ENCODE results near the gene HAO1.
"Not testable (repeated sequence)": the region's sequence is repeated elsewhere in the genome, so short reads cannot be mapped to it uniquely, and the experiment has no call there.

The HAO1 gene

DNA sequence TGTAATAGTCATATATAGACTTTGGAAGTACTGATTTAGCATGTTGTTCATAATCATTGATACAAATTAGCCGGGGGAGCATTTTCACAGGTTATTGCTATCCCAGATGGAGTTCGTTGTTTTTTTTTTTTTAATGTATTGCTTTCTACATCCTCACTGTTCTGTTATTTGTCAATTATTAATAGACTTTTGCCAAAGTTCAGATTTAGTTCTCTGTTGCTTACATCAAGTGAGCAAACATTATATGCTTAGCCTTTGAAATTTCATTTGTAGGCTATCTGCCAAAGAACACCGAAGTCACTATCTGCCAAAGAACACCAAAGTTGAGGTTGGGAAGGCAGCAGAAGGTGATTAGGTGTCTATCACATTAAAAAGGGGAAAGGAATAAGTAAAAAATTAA lies at the start of gene HAO1:
HAO1 (minus strand) TSS at position 118 of the 400 bp plus-strand sequence; CDS start at position 82, 36 bp downstream.
- DNase-seq, result no peak

- no peak for DNase-seq
Measured at GRCh38 chr20:7989379-7989778, 49.1 kb upstream of the HAO1 start.

- DNase-seq, result no peak
Measured at GRCh38 chr20:7985916-7986315, 45.7 kb upstream of the HAO1 start.

DNA sequence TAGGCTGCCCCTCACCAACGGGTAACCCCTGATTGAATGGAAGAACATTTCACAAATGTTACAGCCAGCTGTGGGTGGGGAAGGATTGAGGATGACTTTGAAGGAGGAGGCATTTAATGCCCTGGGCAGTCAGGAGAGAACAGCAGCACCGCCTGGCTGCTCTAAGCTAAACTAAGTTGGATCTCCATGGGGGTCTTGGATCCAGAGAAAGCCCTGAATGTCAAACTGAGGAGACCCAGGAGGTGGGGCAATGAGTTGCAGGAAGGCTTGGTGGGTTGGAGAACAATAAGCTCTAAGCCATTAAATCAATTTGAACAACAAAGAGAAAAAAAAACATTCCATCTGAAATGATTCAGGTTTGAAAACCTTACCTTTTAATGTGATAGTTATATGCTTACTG lies 43.9 kb upstream of the HAO1 start:
- DNase-seq, result no peak

- no peak for DNase-seq
Measured at GRCh38 chr20:7981374-7981773, 41.1 kb upstream of the HAO1 start.

DNA sequence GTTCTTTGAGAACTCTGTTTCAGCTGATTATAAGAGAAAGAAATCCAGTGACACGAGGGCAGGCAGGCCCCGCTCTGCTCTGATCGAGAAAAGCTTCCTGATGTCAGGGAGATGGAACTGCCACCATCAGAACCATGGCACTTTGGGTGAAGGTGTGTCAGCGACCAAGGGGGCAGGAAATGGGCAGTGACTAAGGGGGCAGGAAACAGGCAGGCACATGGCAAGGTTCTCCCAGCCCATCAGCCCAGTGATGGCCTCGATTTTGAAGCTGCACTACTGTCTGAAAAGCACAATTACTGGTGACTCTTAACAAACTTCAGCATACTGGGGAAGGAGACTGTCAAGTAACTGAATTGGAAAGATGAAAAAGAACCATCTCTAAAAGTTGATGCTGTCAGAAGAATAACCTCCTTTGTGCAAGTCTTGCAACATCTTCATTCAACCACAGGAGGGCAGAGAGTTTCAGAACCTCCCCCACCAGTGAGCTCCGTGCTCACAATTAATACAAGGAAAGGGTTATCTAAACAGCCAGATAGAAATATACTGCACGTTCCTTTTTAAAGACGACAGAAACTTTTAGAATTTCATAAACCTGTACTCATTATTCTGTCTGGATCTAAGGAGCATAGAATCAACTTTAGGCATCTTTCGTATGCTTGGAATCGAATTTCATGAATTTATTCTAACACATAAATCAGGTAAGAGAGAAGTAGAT lies 40.2 kb upstream of the HAO1 start:
- no peak for DNase-seq

DNA sequence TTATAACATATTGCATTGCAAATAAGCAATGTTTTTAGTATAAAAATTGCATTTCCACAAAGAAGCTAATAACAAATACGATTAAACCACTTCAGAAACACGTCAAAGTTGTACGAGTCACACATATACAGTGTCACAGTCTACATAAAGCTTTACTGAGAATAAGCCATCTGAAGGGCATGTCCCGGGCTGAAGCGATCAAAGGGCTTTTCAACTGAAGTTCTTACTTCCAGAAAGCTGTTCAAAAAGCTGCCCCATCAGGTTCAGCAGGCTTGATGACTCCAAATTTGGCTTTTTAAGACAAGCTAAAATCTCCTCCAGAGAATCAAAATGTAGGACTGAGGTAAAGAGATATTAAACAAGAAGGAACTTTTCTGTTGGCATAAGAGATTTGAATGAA lies 37.5 kb upstream of the HAO1 start:
- no peak for DNase-seq

- no peak for DNase-seq
Measured at GRCh38 chr20:7975851-7976414, 35.7 kb upstream of the HAO1 start.

DNA sequence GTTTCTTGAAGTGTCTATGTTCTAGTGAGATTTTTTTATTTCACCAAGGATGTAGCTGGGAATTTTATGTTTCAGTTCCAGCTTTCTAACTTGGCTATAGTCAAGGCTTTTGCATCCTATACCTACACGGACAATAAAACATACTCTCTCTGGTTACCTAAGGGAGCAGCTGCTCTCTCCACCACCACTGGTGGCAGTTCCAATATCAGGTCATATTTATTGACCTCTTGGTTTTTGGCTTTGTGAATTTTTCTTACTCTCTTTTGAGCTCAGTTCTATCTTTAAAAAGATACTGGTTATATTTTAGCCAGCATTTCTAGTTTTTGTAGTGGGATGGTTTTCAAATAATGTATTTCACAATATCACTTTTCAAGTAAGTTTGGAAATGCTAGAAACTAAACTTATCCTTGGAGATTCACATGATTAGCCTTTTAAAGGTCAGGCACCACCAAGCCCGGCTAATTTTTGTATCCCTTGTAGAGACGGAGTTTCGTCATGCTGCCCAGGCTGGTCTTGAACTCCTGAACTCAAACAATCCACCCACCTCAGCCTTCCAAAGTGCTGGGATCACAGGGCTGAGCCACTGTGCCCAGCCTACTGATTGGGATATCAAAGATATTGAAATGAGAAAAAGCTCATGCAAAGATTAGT lies 34.7 kb upstream of the HAO1 start:
- DNase-seq, result no peak

DNA sequence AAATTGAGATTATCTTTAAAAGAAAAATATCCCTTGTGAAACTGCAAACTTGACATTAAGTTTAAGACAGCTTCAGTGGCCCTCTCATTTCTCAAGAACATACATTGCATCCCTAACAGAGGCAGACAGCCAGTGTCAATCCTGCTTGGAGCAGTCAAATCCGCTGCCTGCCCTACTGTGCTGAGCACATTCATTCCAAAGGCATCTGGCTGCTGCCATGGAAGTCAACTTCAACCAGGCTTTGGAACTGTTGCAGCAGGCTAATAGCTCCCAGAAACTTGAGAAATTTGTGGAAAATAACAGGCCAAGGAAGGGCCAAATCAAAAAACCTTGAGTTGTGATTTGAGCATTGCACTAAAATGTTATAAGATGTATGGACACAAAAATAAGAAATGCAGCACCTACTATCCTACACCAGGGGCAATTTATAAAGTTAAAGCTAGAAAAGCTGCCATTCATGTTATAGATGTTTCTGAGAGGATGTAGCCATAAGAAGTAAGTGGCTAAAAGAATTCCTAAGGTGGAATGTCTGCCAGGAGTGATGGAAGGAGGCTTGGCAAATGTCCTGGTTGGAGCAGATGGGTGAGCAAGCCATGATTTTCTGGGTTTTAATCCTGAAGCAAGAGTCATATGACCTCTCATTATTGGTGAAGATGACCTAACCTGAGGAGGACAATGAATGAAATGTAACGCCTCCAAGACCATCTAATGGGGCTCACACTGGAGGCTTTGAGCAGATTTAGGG lies 31.4 kb upstream of the HAO1 start:
- DNase-seq, result no peak

DNA sequence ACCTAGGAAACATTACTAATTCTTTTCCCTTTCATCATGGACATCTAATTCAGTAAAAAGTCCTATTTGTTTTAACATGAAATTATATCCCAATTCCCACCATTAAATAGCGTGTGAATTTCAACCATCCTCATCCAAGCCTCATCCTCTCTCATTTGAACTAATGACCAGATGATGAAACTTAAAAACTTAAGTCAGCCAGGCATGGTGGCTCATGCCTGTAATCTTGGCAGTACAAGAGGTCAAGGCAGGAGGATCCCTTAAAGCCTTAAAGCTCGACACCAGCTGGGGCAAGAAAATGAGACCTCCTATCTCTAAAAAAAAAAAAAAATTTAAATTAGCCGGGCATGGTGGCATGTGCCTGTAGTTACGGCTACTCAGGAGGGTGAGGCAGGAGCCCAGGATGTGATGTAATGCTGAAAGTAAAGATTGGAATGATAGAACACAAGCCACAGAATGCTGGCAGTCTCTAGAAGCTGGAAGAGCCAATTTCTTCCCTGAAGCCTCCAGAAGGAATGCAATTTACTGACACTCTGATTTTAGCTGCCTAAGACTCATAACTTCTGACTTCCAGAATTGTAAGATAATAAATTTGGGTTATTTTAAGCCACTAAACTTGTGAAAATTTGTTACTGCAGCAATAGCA lies 27.1 kb upstream of the HAO1 start:
- DNase-seq, result no peak

GRCh38 chr20:7966176-7966575 lies 25.9 kb upstream of the HAO1 start:
- no peak for DNase-seq

DNA sequence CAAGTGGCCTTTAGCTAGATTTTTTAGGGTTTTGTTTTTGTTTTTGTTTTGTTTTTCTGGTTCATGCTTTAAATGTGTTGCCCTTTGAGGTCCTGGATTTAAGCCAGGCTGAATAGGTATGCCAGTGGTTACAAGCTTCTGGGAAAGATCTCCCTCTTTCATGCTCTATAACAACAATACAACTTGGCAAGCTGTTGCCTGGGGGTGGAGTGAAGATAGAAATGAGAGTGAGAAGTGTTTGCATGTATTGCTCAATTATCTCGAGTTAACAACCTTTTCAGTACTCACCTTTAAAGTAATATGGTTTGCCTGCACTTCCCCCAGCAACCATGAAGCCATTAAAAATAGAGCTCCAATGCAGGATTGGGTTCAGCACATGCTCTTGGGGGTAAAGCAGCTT lies 19.2 kb upstream of the HAO1 start:
- DNase-seq, result no peak

DNA sequence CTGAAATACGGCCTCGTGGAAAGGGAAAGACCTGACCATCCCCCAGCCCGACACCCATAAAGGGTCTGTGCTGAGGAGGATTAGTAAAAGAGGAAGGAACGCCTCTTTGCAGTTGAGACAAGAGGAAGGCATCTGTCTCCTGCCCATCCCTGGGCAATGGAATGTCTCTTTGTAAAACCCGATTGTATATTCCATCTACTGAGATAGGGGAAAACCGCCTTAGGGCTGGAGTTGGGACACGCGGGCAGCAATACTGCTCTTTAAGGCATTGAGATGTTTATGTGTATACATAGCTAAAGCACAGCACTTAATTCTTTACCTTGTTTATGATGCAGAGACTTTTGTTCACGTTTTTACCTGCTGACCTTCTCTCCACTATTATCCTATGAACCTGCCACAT lies 16.3 kb upstream of the HAO1 start:
- DNase-seq, result not testable (repeated sequence)

DNA sequence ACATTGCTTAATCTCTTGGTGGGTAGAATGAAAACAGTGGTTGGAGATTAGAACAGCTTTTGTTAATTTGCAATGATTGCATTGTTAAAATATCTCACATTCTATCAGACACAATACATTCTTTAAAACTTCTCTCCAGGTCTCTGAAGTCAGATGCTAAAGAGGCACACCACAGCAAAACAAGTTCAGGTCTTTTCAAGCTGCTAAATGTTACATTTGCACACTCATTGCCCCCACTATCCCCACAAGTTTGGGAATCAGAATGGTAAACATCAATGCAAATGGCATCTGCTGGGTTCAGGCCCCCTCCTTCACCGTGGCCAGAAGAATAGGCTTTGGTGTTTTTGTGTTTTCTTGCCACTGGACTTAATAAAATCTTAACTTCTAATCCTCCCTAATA lies 10.1 kb upstream of the HAO1 start:
- no peak for DNase-seq

- no peak for DNase-seq
Measured at GRCh38 chr20:7943891-7944290, 3.6 kb upstream of the HAO1 start.

- DNase-seq, result no peak
Measured at GRCh38 chr20:7939663-7940062, 595 bp downstream of the HAO1 start.

DNA sequence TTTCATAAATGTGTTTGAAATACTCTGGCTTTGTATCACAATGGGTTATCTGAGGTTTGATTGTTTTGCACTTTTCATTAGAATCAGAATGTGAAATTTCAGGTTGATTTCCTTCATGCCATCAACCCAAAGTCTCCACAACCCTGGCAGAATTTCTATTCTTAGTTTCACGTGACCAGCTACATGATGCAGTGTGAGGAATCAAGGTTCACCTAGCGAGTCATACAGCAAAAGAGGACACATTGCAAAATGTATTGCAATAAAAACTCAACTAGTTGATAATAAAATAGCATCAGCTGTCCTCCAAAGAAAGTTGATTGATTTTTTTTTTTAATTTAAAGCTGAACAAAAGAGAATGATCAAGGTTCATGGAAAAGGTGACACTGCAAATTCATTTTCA lies 2.2 kb downstream of the HAO1 start:
- no peak for DNase-seq

DNA sequence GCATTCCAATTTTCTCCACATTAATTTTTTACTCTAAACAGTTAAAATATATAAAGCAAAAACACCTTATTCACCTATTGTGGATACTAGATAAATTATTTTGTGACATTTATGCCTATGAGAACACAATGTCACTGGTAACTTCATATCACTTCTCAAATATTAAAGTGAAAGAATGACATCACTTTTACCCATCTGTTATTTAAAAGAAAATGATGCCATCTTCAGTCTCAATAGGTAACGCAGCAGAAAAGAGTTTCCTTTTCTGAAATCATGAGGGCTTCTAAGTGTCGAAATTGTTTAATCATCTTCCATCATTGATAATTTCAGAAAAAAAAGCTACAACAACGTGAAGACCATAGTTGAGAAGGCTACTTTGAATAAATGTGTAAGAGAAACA lies 2.9 kb downstream of the HAO1 start:
- DNase-seq, result no peak

DNA sequence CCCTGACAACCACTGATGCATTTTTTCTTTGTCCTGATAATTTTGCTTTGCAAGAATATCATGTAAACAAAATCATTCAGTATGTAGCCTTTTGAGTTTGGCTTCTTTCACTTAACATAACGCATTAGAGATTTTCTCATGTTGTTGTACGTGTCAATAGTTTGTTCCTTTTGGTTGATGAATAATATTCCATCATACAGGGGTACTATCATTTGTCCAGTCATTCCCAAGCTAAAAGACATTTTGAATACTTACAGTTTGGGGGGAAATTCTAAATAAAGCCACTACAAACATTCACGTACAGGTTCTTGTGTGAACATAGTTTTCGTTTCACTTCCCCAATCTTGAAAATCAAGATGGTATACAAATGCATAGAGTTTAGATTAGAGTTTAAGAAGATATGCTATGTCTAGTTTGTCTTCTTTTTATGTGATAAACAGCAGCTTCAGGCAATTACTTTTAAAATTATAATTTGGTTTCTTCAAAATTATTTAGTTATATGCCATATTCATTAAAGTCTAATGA lies 5.2 kb downstream of the HAO1 start:
- DNase-seq, result no peak

GRCh38 chr20:7933346-7933745 lies 6.9 kb downstream of the HAO1 start:
- DNase-seq, result no peak

DNA sequence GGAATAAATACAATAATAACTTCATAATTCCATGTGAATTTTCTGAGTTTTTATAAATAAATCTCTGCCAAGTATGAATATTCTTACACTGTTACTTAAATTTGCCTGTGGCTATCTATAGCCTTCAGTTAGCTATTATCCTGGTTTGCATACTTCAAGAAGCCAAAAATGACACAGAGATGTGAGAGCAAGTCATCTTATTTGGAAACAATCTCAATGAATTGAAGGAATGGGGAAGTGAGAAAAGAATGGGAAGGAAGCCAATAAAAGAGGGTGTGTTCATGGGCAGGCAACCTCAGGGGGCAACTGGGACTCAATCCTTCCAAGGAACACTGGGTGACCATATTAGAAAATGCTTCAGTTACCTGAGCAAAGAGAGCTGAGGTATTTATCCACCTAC lies 9.9 kb downstream of the HAO1 start:
- no peak for DNase-seq

- DNase-seq, result no peak
Measured at GRCh38 chr20:7926767-7927166, 13.5 kb downstream of the HAO1 start.

Data from activated CD4-positive, CD25-positive, alpha-beta regulatory T cell treated with anti-CD3 and anti-CD28 coated beads, Interleukin-2, amount 50 U/mL, for 72 hours (primary cell).